ENCODE data around the gene CYLD. TPM values are rescaled to one million over a fixed set of nuclear protein-coding genes. Genes with fewer than 3 reads are reported as not detected.

Gene CYLD
- total RNA-seq, 1 experiment from 2014 or later, result 10.1 TPM

GRCh38 chr16:50736448-50736847 is 5.4 kb upstream of the CYLD start:
- intact Hi-C loops (cut with micrococcal nuclease; ENCODE audit: unreplicated experiment), result no loop called here
- no peak for DNase-seq (ENCODE audit: low read depth, low spot score)
- in situ Hi-C loops (cut with HindIII; ENCODE audit: low pct_unique_long_range_greater_than_20kb, low sequenced_read_pairs), result no loop called here
- H3K4me3 ChIP-seq (ENCODE audit: low read depth in 2 of 2, low read length in 2 of 2), result no peak overlapping the region
- no TSS peak for BruUV-seq (replicated peaks)
- no peaks in the 10 kb centered on the region for H3K4me1 ChIP-seq (ENCODE audit: control insufficient read depth, insufficient read depth, low read length)
- ChIA-PET POLR2A (interaction anchor here (0.6 kb wide), 1 partner anchor 1599 kb away, joined by 3 read pairs; no protein-coding TSS in a partner anchor), CTCF (no interaction called here)
- no peak for ATAC-seq
- no peaks in the 10 kb centered on the region for H3K9me3 ChIP-seq (ENCODE audit: control insufficient read depth, insufficient read depth, low read depth, low read length)
- H3K27ac ChIP-seq (ENCODE audit: low read length), result no peak overlapping the region
- TF ChIP-seq POLR2AphosphoS5 (IDR thresholded peaks at IDR 0.05; ENCODE audit: low read depth, low read length) (no peak), CTCF (IDR thresholded peaks at IDR 0.05) (no peak), TCF7L2 (IDR thresholded peaks at IDR 0.05; ENCODE audit: low read depth, low read length) (no peak), REST (IDR thresholded peaks at IDR 0.05; ENCODE audit: insufficient read depth in 1 of 2, low read depth in 2 of 2, low read length in 1 of 2) (no peak), SIN3A (IDR thresholded peaks at IDR 0.05; ENCODE audit: borderline replicate concordance, insufficient read depth, low read depth, low read length) (no peak)
- H3K36me3 ChIP-seq (ENCODE audit: control insufficient read depth, insufficient read depth, low read length), result no peaks in the 10 kb centered on the region
- H3K27me3 ChIP-seq (ENCODE audit: control insufficient read depth, insufficient read depth, low read length), result no peaks in the 10 kb centered on the region; the same call in 1 of the 2 replicates

DNA sequence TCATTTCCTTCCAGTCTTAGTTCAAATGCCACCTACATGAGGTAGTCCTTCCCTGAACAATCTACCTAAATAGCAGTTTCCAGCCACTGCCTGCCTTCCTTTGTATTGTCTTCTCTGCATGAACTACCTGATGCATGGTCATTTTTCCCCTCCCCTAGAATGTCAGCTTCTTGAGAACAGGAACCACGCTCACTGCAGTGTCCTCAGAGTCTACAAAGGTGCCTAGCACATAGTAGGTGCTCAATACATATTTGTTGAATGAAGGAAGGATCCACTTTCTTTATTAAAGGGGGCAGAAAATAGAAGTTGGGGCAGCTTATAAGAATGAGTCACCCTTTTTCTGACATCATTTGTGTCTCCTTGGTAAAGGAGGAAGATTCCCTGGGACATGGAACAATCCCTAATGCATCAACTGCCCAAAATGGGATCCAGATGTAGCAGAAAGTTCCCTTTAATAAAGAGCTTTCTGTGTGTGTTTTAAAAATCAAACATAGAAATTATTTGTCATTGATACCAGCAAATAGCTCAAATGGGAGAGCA is 4.4 kb upstream of the CYLD start:
- H3K4me3 ChIP-seq (ENCODE audit: low read depth in 2 of 2, low read length in 2 of 2), result no peak overlapping the region
- no peaks in the 10 kb centered on the region for H3K4me1 ChIP-seq (ENCODE audit: control insufficient read depth, insufficient read depth, low read length)
- no peak overlapping the region for H3K27ac ChIP-seq (ENCODE audit: low read length)
- intact Hi-C loops (cut with micrococcal nuclease; ENCODE audit: unreplicated experiment) (no loop called here), in situ Hi-C loops (cut with HindIII; ENCODE audit: low pct_unique_long_range_greater_than_20kb, low sequenced_read_pairs) (no loop called here)
- ATAC-seq (no peak), DNase-seq (ENCODE audit: low read depth, low spot score) (no peak)
- no peaks in the 10 kb centered on the region for H3K36me3 ChIP-seq (ENCODE audit: control insufficient read depth, insufficient read depth, low read length)
- BruUV-seq (replicated peaks), result no TSS peak
- H3K9me3 ChIP-seq (ENCODE audit: control insufficient read depth, insufficient read depth, low read depth, low read length), result no peaks in the 10 kb centered on the region
- ChIA-PET POLR2A (no interaction called here), CTCF (no interaction called here)
- TF ChIP-seq POLR2AphosphoS5 (IDR thresholded peaks at IDR 0.05; ENCODE audit: low read depth, low read length) (no peak), CTCF (IDR thresholded peaks at IDR 0.05) (no peak), TCF7L2 (IDR thresholded peaks at IDR 0.05; ENCODE audit: low read depth, low read length) (no peak), SIN3A (IDR thresholded peaks at IDR 0.05; ENCODE audit: borderline replicate concordance, insufficient read depth, low read depth, low read length) (no peak), REST (IDR thresholded peaks at IDR 0.05; ENCODE audit: insufficient read depth in 1 of 2, low read depth in 2 of 2, low read length in 1 of 2) (no peak)
- H3K27me3 ChIP-seq (ENCODE audit: control insufficient read depth, insufficient read depth, low read length), result no peaks in the 10 kb centered on the region; the same call in 1 of the 2 replicates

All from Panc1 (cell line).